Measurements from ENCODE around the gene ETFA.

Gene ETFA

GRCh38 chr15:76340198-76340802, 29.0 kb upstream of the ETFA start:
- no peak for DNase-seq (ENCODE audit: low read depth in 2 of 2)

- no peak for DNase-seq (ENCODE audit: low read depth in 2 of 2)
Measured at GRCh38 chr15:76339305-76340197, 28.3 kb upstream of the ETFA start.

GRCh38 chr15:76338486-76339304, 27.4 kb upstream of the ETFA start:
- no peak for DNase-seq (ENCODE audit: low read depth in 2 of 2)

DNA sequence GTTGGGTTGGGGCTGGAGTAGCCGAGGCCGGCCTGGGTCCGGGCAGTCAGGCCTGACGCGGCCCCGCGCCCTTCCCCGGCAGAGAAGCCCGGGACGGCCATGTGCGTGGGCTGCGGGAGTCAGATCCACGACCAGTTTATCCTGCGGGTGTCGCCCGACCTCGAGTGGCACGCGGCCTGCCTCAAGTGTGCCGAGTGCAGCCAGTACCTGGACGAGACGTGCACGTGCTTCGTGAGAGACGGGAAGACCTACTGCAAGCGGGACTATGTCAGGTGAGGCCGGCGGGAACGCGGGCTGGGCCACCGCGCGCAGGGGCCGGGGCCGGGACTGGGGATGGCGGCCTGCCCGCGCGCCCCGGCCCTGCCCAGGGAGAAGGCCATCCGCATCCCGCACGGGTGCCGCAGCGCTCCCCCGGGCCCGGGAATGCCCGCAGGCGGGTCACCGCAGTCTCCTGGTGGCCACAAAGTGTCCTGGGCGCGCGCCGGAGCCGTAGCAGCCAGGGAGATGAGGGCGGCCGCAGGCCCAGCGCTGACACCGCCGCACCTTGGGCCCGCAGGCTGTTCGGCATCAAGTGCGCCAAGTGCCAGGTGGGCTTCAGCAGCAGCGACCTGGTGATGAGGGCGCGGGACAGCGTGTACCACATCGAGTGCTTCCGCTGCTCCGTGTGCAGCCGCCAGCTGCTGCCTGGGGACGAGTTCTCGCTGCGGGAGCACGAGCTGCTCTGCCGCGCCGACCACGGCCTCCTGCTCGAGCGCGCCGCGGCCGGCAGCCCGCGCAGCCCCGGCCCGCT, 26.6 kb upstream of the ETFA start:
- no peak for DNase-seq (ENCODE audit: low read depth in 2 of 2)

GRCh38 chr15:76337059-76337695, 25.9 kb upstream of the ETFA start:
- no peak for DNase-seq (ENCODE audit: low read depth in 2 of 2)

DNA sequence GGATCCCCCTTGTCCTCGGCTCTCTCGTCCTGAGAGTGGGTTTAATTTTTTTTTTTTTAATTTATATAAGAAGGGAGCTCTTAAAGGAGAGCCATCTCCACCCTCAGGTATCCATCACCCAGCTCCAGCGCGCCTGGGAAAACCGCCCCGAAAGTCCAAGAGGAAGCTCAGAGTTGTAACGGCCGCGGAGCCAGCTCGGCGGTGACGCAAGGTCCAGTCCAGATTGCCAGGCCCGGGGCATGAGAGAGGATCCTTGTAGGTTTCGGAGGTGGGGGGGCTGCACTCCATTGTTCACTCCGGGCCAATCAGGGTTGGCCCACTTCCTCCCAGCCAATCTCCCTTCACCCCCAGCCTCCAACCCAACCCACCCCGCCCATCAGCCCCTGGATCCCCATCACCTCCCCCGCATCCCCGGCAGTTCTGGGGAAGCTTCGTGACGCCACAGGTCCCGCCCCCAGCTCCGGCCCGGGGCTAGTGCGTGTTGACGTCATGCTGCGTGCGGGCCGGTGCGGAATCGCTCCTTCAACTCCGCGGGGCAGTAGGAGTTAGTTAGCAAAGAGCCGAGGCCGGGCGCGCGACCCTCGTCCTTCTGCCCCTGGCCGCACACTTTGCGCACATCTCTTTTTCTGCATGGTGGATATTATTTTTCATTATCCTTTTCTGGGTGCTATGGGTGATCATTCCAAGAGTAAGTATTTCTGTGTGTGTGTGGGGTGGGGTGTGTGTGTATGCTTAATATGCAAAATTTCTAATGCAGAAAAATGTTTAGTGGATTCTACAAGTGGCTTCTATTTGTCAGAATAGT, 25.2 kb upstream of the ETFA start, which contains the start of gene ISL2:
TSS of gene ISL2 (plus strand) at position 520 of the 805 bp plus-strand sequence. CDS start at position 631, 111 bp downstream.
- peak; percentile 42 to 43 for DNase-seq (ENCODE audit: low read depth in 2 of 2)

- DNase-seq (ENCODE audit: low read depth in 2 of 2), result no peak
Measured at GRCh38 chr15:76335307-76336253, 24.3 kb upstream of the ETFA start.

GRCh38 chr15:76334438-76335306, 23.4 kb upstream of the ETFA start:
- DNase-seq (ENCODE audit: low read depth in 2 of 2), result no peak

DNA sequence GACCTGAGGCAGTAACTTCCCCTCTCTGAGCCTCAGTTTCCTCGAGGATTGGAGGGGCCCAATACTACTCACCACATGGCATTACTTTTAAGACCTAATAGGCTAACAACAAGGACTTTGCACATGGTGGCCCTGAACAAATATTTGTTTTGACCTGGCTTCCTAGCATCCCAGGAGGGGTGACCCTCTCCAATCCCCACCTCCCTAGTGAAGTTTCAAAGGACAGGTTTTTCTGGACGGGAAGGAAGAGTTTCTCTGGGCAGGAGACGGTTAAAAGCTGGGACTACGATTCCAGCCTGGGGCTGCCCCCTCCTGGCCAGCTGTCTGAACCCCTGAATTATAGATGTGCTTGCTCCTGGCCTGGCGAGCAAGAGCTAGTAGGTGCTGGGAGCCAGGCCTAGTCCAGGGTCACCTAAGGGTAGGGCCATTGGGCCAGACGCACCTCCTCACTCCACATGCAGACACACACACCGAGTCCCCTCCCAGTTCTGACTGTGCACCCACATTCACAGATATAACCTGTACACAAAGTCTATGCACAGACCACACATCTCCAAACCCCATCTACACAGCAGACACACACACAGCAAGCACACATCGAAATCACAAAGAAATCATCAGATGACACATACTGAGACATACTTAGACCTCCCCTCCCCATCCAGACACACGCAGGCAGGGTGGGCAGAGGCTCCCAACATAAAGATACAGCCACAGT, 22.6 kb upstream of the ETFA start:
- no peak for DNase-seq (ENCODE audit: low read depth in 2 of 2)

GRCh38 chr15:76333309-76333708, 22.0 kb upstream of the ETFA start:
- no peak for DNase-seq (ENCODE audit: low read depth in 2 of 2)

DNA sequence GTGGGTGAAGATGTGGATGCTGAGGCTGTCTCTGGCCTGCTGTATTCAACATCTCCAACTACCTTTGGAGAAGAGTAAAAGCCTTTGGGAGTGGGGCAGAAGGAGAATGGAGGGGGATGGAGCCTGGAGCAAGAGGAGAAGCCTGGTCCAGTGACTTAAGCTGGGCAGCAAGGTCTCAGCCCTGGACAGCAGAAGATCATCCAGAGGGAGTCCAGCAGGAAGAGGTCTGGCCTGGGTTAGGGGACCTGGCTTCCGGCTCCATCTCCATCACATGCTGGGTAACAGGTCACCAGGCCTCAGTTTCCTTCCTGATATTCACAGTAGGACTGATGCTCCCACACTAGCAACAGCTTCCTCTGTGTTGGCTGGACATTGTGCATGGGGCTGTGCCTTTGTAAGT, 21.5 kb upstream of the ETFA start:
- no peak for DNase-seq (ENCODE audit: low read depth in 2 of 2)

DNA sequence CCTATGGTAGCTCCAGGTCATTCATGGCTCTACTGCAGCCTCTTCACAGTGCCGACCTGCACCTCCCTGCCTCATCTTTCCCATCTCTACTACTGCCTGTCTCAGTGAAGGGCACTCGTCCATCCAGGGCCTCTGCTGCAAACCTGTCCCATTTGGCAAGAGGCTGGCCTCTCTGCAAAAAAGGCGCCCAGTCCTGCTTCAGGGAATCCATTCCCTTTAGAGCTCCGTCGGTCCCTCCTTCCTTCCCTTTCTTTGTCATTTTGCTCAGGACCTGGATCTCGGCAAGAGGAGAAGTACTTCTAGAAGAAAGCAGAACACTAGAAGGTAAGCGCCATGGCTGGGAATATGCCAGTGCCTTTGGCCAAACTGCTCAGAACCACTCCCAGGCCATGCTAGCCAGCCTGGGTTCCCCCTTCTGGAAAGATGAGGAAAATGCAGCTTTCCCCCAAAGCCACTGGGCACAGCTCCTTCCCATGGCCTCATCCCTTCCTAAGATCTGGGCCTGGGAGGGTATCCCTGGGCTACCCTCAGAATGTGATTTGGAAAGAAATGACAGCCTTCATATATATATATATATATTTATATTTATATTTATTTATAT, 18.9 kb upstream of the ETFA start:
- no peak for DNase-seq (ENCODE audit: low read depth in 2 of 2)

DNA sequence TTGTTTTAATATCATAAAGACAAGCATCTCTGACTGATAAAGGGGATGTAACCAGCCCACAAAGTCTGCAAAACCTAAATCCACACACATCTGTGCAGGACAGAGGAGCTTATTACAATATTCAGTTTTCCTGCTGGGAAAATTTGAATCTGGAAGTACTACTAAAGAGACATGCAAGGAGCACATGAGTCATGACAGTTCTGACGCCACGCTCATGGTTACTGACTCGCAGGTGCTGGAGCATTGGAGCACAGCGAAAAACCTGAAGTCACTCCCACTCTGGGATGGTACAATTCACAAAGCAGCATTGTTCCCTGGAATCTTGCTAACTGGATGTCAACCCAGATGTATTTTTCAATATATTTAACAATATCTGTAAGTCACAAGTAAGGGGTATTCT, 17.7 kb upstream of the ETFA start:
- DNase-seq (ENCODE audit: low read depth in 2 of 2), result no peak

- DNase-seq (ENCODE audit: low read depth in 2 of 2), result no peak
Measured at GRCh38 chr15:76328106-76328696, 16.9 kb upstream of the ETFA start.

GRCh38 chr15:76327191-76328105, 16.2 kb upstream of the ETFA start:
- DNase-seq (ENCODE audit: low read depth in 2 of 2), result no peak

Data from fibroblast of skin of left quadriceps (primary cell).